H9 (cell line): ENCODE measurements around the gene ACSM3. TPM values are rescaled to one million over a fixed set of nuclear protein-coding genes. Genes with fewer than 3 reads are reported as not detected.

Experiments used
- DNase-seq: peaks from one replicate; pipeline ENCODE4 v3.0.0-alpha.2; 2017
- H2AFZ ChIP-seq: one replicate; pipeline ENCODE4 v1.6.1; 2013; ENCODE audit warnings: mild to moderate bottlenecking, low read length, control low read depth, moderate library complexity
- H2AK5ac ChIP-seq: 2 replicates; pipeline ENCODE4 v1.6.1; 2013; ENCODE audit warnings: low read length, control low read depth, mixed read lengths; ENCODE audit not compliant: insufficient read length
- H2BK120ac ChIP-seq: one replicate; pipeline ENCODE4 v1.6.1; 2013; ENCODE audit warnings: low read depth, mild to moderate bottlenecking, low read length, control low read depth, inconsistent platforms; ENCODE audit not compliant: poor library complexity, severe bottlenecking
- H2BK12ac ChIP-seq: 2 replicates; pipeline ENCODE4 v1.6.1; 2013; ENCODE audit warnings: low read length, control low read depth, mixed read lengths, low read depth; ENCODE audit not compliant: insufficient read length
- H2BK15ac ChIP-seq: 2 replicates; pipeline ENCODE4 v1.6.1; 2013; ENCODE audit warnings: low read depth, low read length, control low read depth
- H2BK20ac ChIP-seq: one replicate; pipeline ENCODE4 v1.6.1; 2013; ENCODE audit warnings: low read depth, mild to moderate bottlenecking, low read length, control low read depth, inconsistent platforms; ENCODE audit not compliant: poor library complexity, severe bottlenecking
- H2BK5ac ChIP-seq: 2 replicates; pipeline ENCODE4 v1.6.1; 2013; ENCODE audit warnings: low read length, control low read depth, mixed read lengths; ENCODE audit not compliant: insufficient read length
- H3K14ac ChIP-seq: 2 replicates; pipeline ENCODE4 v1.6.1; 2013; ENCODE audit warnings: low read length, control low read depth; ENCODE audit not compliant: insufficient read depth
- H3K18ac ChIP-seq: 2 replicates; pipeline ENCODE4 v1.6.1; 2013; ENCODE audit warnings: low read depth, mild to moderate bottlenecking, mixed read lengths, low read length, control low read depth; ENCODE audit not compliant: insufficient read length
- H3K23ac ChIP-seq: 2 replicates; pipeline ENCODE4 v1.6.1; 2013; ENCODE audit warnings: low read length, control low read depth, mixed read lengths, low read depth; ENCODE audit not compliant: insufficient read length
- H3K23me2 ChIP-seq: 2 replicates; pipeline ENCODE4 v1.6.1; 2013; ENCODE audit warnings: low read depth, mild to moderate bottlenecking, mixed read lengths, low read length, control low read depth; ENCODE audit not compliant: insufficient read length, poor library complexity, severe bottlenecking
- H3K27ac ChIP-seq: 2 replicates; pipeline ENCODE4 v1.5.1; 2013; ENCODE audit warnings: low read length, control low read depth, mixed read lengths, low read depth; ENCODE audit not compliant: insufficient read length
- H3K27me3 ChIP-seq: 2 replicates; pipeline ENCODE4 v1.6.1; 2013; ENCODE audit warnings: low read length, control low read depth, inconsistent platforms; ENCODE audit not compliant: insufficient read depth
- H3K4ac ChIP-seq: 2 replicates; pipeline ENCODE4 v1.6.1; 2013; ENCODE audit warnings: low read depth, mild to moderate bottlenecking, control low read depth, inconsistent platforms, low read length, moderate library complexity
- H3K4me1 ChIP-seq: 2 replicates; pipeline ENCODE4 v1.6.1; 2013; ENCODE audit warnings: low read length, control low read depth, inconsistent platforms; ENCODE audit not compliant: insufficient read depth
- H3K4me2 ChIP-seq: 2 replicates; pipeline ENCODE4 v1.6.1; 2013; ENCODE audit warnings: low read length, control low read depth, mixed read lengths; ENCODE audit not compliant: insufficient read length, insufficient read depth
- H3K56ac ChIP-seq: 2 replicates; pipeline ENCODE4 v1.6.1; 2013; ENCODE audit warnings: low read depth, mild to moderate bottlenecking, mixed read lengths, low read length, control low read depth; ENCODE audit not compliant: insufficient read length
- H3K79me1 ChIP-seq: 2 replicates; pipeline ENCODE4 v1.6.1; 2013; ENCODE audit warnings: low read depth, mild to moderate bottlenecking, moderate library complexity, low read length, control low read depth, inconsistent platforms; ENCODE audit not compliant: insufficient read depth, poor library complexity, severe bottlenecking
- H3K79me2 ChIP-seq: 2 replicates; pipeline ENCODE4 v1.6.1; 2013; ENCODE audit warnings: low read length, control low read depth, inconsistent platforms; ENCODE audit not compliant: insufficient read depth
- H3K9ac ChIP-seq: 2 replicates; pipeline ENCODE4 v1.6.1; 2013; ENCODE audit warnings: low read length, control low read depth, mixed read lengths; ENCODE audit not compliant: insufficient read length; ENCODE audit errors: extremely low read depth
- H3K9me3 ChIP-seq: one replicate; pipeline ENCODE4 v1.6.1; 2013; ENCODE audit warnings: low read depth, low read length, inconsistent platforms; ENCODE audit not compliant: control insufficient read depth
- H3T11ph ChIP-seq: one replicate; pipeline ENCODE4 v1.6.1; 2013; ENCODE audit warnings: mild to moderate bottlenecking, low read length, control low read depth, inconsistent platforms
- H4K20me1 ChIP-seq: one replicate; pipeline ENCODE4 v1.6.1; 2013; ENCODE audit not compliant: control insufficient read depth, insufficient read length, insufficient read depth
- H4K5ac ChIP-seq: 2 replicates; pipeline ENCODE4 v1.6.1; 2013; ENCODE audit warnings: low read depth, mild to moderate bottlenecking, mixed read lengths, low read length, control low read depth; ENCODE audit not compliant: insufficient read length
- H4K8ac ChIP-seq: replicated peaks from 2 replicates; pipeline ENCODE4 v1.6.1; 2013; ENCODE audit warnings: low read length, control low read depth, mixed read lengths, low read depth; ENCODE audit not compliant: insufficient read length
- H4K91ac ChIP-seq: 2 replicates; pipeline ENCODE4 v1.6.1; 2013; ENCODE audit warnings: low read depth, mild to moderate bottlenecking, moderate library complexity, mixed read lengths, low read length, control low read depth; ENCODE audit not compliant: insufficient read length
- H3K27ac Mint-ChIP-seq, 3 experiments: 2 replicates in 2 of 3; 3 replicates in 1 of 3; pipeline ENCODE4 v1.8.0; 2020 to 2021; ENCODE audit warnings: mixed read lengths in 3 of 3, mild to moderate bottlenecking in 1 of 3, moderate library complexity in 1 of 3
- H3K27me3 Mint-ChIP-seq: 2 replicates; pipeline ENCODE4 v1.8.0; 2021; ENCODE audit warnings: low read depth, mild to moderate bottlenecking, moderate library complexity, mixed read lengths
- H3K36me3 Mint-ChIP-seq, 3 experiments: 2 replicates in 2 of 3; 3 replicates in 1 of 3; pipeline ENCODE4 v1.8.0; 2020 to 2021; ENCODE audit warnings: low read depth in 3 of 3, mixed read lengths in 3 of 3; ENCODE audit not compliant: insufficient read depth in 1 of 3
- H3K4me1 Mint-ChIP-seq, 2 experiments: 2 replicates each; pipeline ENCODE4 v1.8.0; 2020; ENCODE audit warnings: mixed read lengths in 2 of 2
- H3K4me3 Mint-ChIP-seq, 2 experiments: 2 replicates in 1 of 2; 3 replicates in 1 of 2; pipeline ENCODE4 v1.8.0; 2020 to 2021; ENCODE audit warnings: mild to moderate bottlenecking in 2 of 2, mixed read lengths in 2 of 2, moderate library complexity in 1 of 2
- H3K9me3 Mint-ChIP-seq, 2 experiments: 2 replicates in 1 of 2; 3 replicates in 1 of 2; pipeline ENCODE4 v1.8.0; 2020; ENCODE audit warnings: mild to moderate bottlenecking in 2 of 2, mixed read lengths in 2 of 2, moderate library complexity in 1 of 2
- CTCF ChIP-seq: fragments of 200-600 bp; sonication (generic); conservative IDR thresholded peaks from 3 replicates; pipeline ENCODE4 v1.8.0; 2021; ENCODE audit warnings: antibody characterized with exemption, mild to moderate bottlenecking
- WGBS: extraction: QIAGEN DNeasy Blood & Tissue Kit; methylation state at CpG from one replicate; pipeline ENCODE4 v1.1.7; 2013; ENCODE audit warnings: missing lambda C conversion rate, low lambda C conversion rate, mixed read lengths; ENCODE audit not compliant: insufficient read length; ENCODE audit errors: extremely low coverage; 5-methylcytosine and 5-hydroxymethylcytosine counted together
- total RNA-seq: library from RNA; stranded (reverse); gene quantifications from 2 replicates; pipeline ENCODE4 v1.2.1, GENCODE V29; 2021

Gene ACSM3
- total RNA-seq, 1 experiment from 2014 or later: 3.1 TPM

GRCh38 chr16:20761175-20761574 is 2.6 kb upstream of the ACSM3 start:
- peaks cover 5% of the 10 kb centered on the region for H3K27me3 Mint-ChIP-seq
- no peak overlapping the region for H2BK20ac ChIP-seq
- no peak overlapping the region for H2BK5ac ChIP-seq
- no peaks in the 10 kb centered on the region for H3K79me1 ChIP-seq
- H3K4me3 Mint-ChIP-seq: no peak overlapping the region
- no peak overlapping the region for H3K4me2 ChIP-seq
- no peak overlapping the region for H3T11ph ChIP-seq
- no peak for TF ChIP-seq CTCF
- no peaks in the 10 kb centered on the region for H3K9me3 ChIP-seq
- no peak overlapping the region for H4K91ac ChIP-seq
- H3K27ac Mint-ChIP-seq: no peak overlapping the region
- peaks cover 10 to 12% of the 10 kb centered on the region in 2 experiments for H3K9me3 Mint-ChIP-seq
- no peaks in the 10 kb centered on the region for H3K79me2 ChIP-seq
- no peaks in the 10 kb centered on the region for H3K27me3 ChIP-seq
- H3K36me3 Mint-ChIP-seq: peaks cover 0 to 10% (median 0%) of the 10 kb centered on the region in 3 experiments; a peak in 1 of 7 replicates
- H3K27ac ChIP-seq: no peak overlapping the region
- no peak for DNase-seq
- H3K18ac ChIP-seq: no peak overlapping the region
- H3K56ac ChIP-seq: no peak overlapping the region
- H3K4ac ChIP-seq: no peak overlapping the region
- H3K23ac ChIP-seq: no peak overlapping the region
- no peak overlapping the region for H3K9ac ChIP-seq
- H2BK120ac ChIP-seq: no peak overlapping the region
- no peak overlapping the region for H2AFZ ChIP-seq
- no peaks in the 10 kb centered on the region for H3K4me1 ChIP-seq
- H2BK15ac ChIP-seq: no peak overlapping the region
- no peak overlapping the region for H4K8ac ChIP-seq
- no peaks in the 10 kb centered on the region for H3K23me2 ChIP-seq
- H3K4me1 Mint-ChIP-seq: peaks cover 16 to 18% of the 10 kb centered on the region in 2 experiments
- no peak overlapping the region for H2BK12ac ChIP-seq
- no CpG with 5 or more reads among the region's 1 CpG for WGBS
- no peak overlapping the region for H4K5ac ChIP-seq
- H4K20me1 ChIP-seq: no peaks in the 10 kb centered on the region
- no peak overlapping the region for H3K14ac ChIP-seq
- H2AK5ac ChIP-seq: no peak overlapping the region
